Suprapubic skin (tissue), 4 donors: ENCODE data around the gene TSHZ1. TPM values are rescaled to one million over a fixed set of nuclear protein-coding genes. Genes with fewer than 3 reads are reported as not detected.

Experiments used
- DNase-seq, 2 donors: peaks; one replicate each; pipeline ENCODE4 v3.0.0-alpha.2; 2019; ENCODE audit warnings: low spot score in 2 of 2
- H3K27ac ChIP-seq: fragments of 200-600 bp; sonication (generic); one replicate; pipeline ENCODE4 v1.5.1; 2019
- H3K27me3 ChIP-seq: fragments of 200-600 bp; sonication (generic); one replicate; pipeline ENCODE4 v1.5.1; 2019
- H3K36me3 ChIP-seq: fragments of 200-600 bp; sonication (generic); one replicate; pipeline ENCODE4 v1.5.1; 2019
- H3K4me1 ChIP-seq: fragments of 200-600 bp; sonication (generic); one replicate; pipeline ENCODE4 v1.5.1; 2019
- H3K4me3 ChIP-seq: fragments of 200-600 bp; sonication (generic); one replicate; pipeline ENCODE4 v1.5.1; 2019; ENCODE audit warnings: mild to moderate bottlenecking
- H3K9me3 ChIP-seq: fragments of 200-600 bp; sonication (generic); one replicate; pipeline ENCODE4 v1.5.1; 2019
- EP300 ChIP-seq: sonication (generic); formaldehyde crosslinking; IDR thresholded peaks from one replicate; pipeline ENCODE4 v1.6.1; 2017; ENCODE audit warnings: antibody characterized with exemption
- POLR2A ChIP-seq, 2 donors: fragments of 450-650 bp; IDR thresholded peaks; one replicate each; pipeline ENCODE4 v1.6.1; 2017; ENCODE audit warnings: antibody characterized with exemption in 2 of 2, mild to moderate bottlenecking in 2 of 2, moderate library complexity in 2 of 2
- POLR2AphosphoS5 ChIP-seq, 3 donors: sonication (generic); formaldehyde crosslinking; IDR thresholded peaks; one replicate each; pipeline ENCODE4 v1.6.1; 2017; ENCODE audit warnings: antibody characterized with exemption in 3 of 3
- whole genome bisulfite sequencing: methylation state at CpG from one replicate; pipeline ENCODE4 v1.1.5; 2018; 5-methylcytosine and 5-hydroxymethylcytosine counted together
- total RNA-seq, 4 donors: library from RNA; depleted of rRNA; stranded (reverse); fragments of >200 nt; gene quantifications; one replicate each; pipeline ENCODE4 v1.1.0, GENCODE V29; 2016
- TF ChIP-seq, protein P1 (sequence below), 2 donors: fragments of 200-600 bp in 1 of 2; fragments of 450-650 bp in 1 of 2; sonication (generic) in 1 of 2; IDR thresholded peaks; one replicate each; pipeline ENCODE4 v1.5.1; 2016 to 2019; ENCODE audit warnings: antibody characterized with exemption in 2 of 2, mild to moderate bottlenecking in 1 of 2, moderate library complexity in 1 of 2

Gene TSHZ1
- total RNA-seq, 4 donors from 2014 or later: 15.2 to 24.5 (median 20.3) TPM

DNA sequence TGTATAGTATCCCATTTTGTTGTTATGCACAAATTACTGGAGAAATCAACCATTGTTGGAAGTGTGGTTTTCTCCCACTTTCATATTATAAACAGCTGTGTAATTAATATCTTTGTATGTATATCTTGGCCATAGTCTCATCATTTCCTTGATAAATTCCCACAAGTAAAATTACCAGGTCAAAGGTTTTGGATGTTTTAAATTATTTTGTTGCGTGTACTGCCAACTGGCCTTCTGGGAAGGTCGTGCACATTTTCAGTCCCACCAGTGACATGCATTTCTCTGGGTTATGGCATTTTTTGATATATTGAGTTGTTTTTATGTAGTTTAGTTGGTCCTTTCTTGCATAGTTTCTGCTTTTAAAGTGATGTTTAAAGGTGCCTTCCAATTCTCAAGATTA lies 41.5 kb downstream of the TSHZ1 start:
- TF ChIP-seq, protein P1, sequence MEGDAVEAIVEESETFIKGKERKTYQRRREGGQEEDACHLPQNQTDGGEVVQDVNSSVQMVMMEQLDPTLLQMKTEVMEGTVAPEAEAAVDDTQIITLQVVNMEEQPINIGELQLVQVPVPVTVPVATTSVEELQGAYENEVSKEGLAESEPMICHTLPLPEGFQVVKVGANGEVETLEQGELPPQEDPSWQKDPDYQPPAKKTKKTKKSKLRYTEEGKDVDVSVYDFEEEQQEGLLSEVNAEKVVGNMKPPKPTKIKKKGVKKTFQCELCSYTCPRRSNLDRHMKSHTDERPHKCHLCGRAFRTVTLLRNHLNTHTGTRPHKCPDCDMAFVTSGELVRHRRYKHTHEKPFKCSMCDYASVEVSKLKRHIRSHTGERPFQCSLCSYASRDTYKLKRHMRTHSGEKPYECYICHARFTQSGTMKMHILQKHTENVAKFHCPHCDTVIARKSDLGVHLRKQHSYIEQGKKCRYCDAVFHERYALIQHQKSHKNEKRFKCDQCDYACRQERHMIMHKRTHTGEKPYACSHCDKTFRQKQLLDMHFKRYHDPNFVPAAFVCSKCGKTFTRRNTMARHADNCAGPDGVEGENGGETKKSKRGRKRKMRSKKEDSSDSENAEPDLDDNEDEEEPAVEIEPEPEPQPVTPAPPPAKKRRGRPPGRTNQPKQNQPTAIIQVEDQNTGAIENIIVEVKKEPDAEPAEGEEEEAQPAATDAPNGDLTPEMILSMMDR (IDR thresholded peaks at IDR 0.05): no peak
- TF ChIP-seq EP300: no peak
- no peak for TF ChIP-seq POLR2A (IDR thresholded peaks at IDR 0.05)
- TF ChIP-seq POLR2AphosphoS5 (IDR thresholded peaks at IDR 0.05): no peak
- DNase-seq: no peak
- no peaks in the 10 kb centered on the region for H3K27me3 ChIP-seq
- peaks cover 32% of the 10 kb centered on the region for H3K4me1 ChIP-seq
- no peak overlapping the region for H3K4me3 ChIP-seq
- H3K36me3 ChIP-seq: no peaks in the 10 kb centered on the region
- no peaks in the 10 kb centered on the region for H3K9me3 ChIP-seq
- H3K27ac ChIP-seq: no peak overlapping the region
- 51% methylated on average over 2 of the region's 2 CpGs for WGBS

DNA sequence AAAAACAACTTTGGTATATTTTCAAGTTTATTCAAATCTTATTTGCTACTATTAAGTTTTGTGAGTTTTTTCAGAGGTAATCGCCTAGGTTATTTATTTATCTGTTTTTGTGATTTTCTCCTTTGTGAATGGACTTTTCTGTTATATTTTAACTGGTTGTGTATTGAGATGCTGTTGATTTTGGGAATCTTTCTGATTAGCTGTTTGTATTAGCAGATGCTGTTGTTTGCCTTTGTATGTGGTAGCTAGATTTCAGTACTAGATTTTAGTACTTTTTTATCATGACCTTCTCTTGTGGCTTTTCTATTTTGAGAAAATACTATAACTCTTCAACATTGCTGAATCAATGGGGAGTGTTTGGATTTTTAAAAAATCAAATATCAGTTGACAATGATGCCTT lies 42.4 kb downstream of the TSHZ1 start:
- Histone ChIP-seq H3K36me3 (no peaks in the 10 kb centered on the region), H3K4me3 (no peak overlapping the region), H3K4me1 (peaks cover 31% of the 10 kb centered on the region), H3K9me3 (no peaks in the 10 kb centered on the region), H3K27me3 (no peaks in the 10 kb centered on the region), H3K27ac (no peak overlapping the region)
- DNase-seq: no peak
- TF ChIP-seq EP300 (no peak), POLR2A (IDR thresholded peaks at IDR 0.05) (no peak), POLR2AphosphoS5 (IDR thresholded peaks at IDR 0.05) (no peak)
- TF ChIP-seq, protein P1 (IDR thresholded peaks at IDR 0.05): no peak
- 89% methylated on average over 1 of the region's 1 CpG for WGBS

DNA sequence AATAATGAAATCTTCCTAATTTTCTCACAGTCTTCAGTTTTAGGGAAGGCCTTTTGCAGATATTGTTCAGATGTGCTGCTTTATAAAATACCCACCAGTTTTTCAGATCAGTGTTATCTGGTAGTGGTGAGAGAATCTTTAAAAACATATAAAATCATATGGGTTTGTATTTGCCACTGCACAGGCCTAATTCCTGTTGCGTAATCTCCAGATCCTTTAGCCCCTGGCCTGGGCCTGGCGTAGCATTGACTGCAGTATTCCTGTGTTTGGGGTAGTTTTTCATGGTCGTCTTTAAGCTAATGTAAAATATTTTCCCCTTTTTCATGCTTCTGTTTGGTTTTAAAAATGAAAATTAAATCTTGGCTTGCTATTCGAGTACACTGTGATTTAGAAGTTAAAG lies 43.2 kb downstream of the TSHZ1 start:
- TF ChIP-seq POLR2AphosphoS5 (IDR thresholded peaks at IDR 0.05) (no peak), EP300 (no peak), POLR2A (IDR thresholded peaks at IDR 0.05) (no peak)
- TF ChIP-seq, protein P1 (IDR thresholded peaks at IDR 0.05): no peak
- no peaks in the 10 kb centered on the region for H3K27me3 ChIP-seq
- H3K9me3 ChIP-seq: no peaks in the 10 kb centered on the region
- WGBS: 77% methylated on average over 4 of the region's 4 CpGs
- H3K36me3 ChIP-seq: no peaks in the 10 kb centered on the region
- no peak for DNase-seq
- H3K4me1 ChIP-seq: peaks cover 28% of the 10 kb centered on the region
- H3K27ac ChIP-seq: no peak overlapping the region
- no peak overlapping the region for H3K4me3 ChIP-seq

DNA sequence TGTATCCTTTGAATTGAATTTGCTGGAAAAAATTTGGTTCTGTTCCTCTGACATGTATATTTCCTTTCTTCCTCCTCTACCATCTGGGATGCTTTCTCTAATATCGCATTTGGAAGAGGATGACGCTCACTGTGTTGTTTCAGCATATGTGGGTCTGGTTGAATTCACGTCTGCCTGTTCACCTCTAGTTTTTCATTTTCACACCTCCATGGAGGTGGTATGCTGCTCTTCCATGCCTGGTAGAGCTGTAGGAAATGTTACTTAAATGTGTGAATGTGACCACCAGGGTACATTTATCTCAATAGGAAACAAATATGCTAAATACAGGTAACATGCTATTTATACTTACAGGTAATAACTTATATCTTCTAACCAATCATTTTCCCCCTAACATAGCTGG lies 44.5 kb downstream of the TSHZ1 start:
- no peak for DNase-seq
- no peak for TF ChIP-seq POLR2A (IDR thresholded peaks at IDR 0.05)
- TF ChIP-seq POLR2AphosphoS5 (IDR thresholded peaks at IDR 0.05): no peak
- no peak for TF ChIP-seq EP300
- TF ChIP-seq, protein P1 (IDR thresholded peaks at IDR 0.05): no peak
- WGBS: 96% methylated on average over 3 of the region's 3 CpGs

DNA sequence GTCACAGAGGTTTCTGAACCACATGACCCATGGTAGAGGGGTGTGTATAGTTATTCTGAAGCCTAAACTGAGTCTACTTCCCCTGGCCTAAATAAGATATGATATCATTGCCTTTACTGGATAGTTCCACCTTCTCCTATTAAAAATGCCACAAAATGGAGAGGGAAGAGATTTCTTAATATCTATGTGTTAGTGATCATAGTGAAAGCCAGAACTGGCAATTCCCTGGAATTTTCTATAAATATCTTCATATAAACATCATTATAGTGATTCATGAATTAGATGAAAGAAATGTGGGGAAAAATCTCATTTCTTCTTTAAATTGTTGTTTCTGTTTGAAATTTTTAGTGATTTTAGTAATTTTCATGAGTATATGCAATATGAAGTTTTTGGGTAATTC lies 45.8 kb downstream of the TSHZ1 start:
- DNase-seq: no peak

More for the DNA sequence above, 44.5 kb downstream of the TSHZ1 start:
- peaks cover 25% of the 10 kb centered on the region for H3K4me1 ChIP-seq
- no peaks in the 10 kb centered on the region for H3K27me3 ChIP-seq
- H3K4me3 ChIP-seq: no peak overlapping the region
- H3K27ac ChIP-seq: no peak overlapping the region
- H3K9me3 ChIP-seq: no peaks in the 10 kb centered on the region
- no peaks in the 10 kb centered on the region for H3K36me3 ChIP-seq

More for the DNA sequence above, 45.8 kb downstream of the TSHZ1 start:
- H3K36me3 ChIP-seq: no peaks in the 10 kb centered on the region
- H3K27ac ChIP-seq: no peak overlapping the region
- no peaks in the 10 kb centered on the region for H3K9me3 ChIP-seq
- H3K27me3 ChIP-seq: no peaks in the 10 kb centered on the region
- TF ChIP-seq EP300 (no peak), POLR2AphosphoS5 (IDR thresholded peaks at IDR 0.05) (no peak), POLR2A (IDR thresholded peaks at IDR 0.05) (no peak)
- TF ChIP-seq, protein P1 (IDR thresholded peaks at IDR 0.05): no peak
- H3K4me1 ChIP-seq: peaks cover 25% of the 10 kb centered on the region
- no peak overlapping the region for H3K4me3 ChIP-seq
